Fibroblast of pulmonary artery (primary cell): ENCODE data around the gene C6orf52.
"Not testable (repeated sequence)": the region's sequence is repeated elsewhere in the genome, so short reads cannot be mapped to it uniquely, and the experiment has no call there.

Experiments
- DNase-seq: peaks from one replicate; pipeline ENCODE4 v3.0.0-alpha.2; 2010; ENCODE audit warnings: low read depth
- H3K4me3 ChIP-seq: replicated peaks from 2 replicates; pipeline ENCODE4 v1.5.1; 2011; ENCODE audit warnings: low read depth, mild to moderate bottlenecking, control low read depth, low read length, moderate library complexity
- CTCF ChIP-seq: IDR thresholded peaks from 2 replicates; pipeline ENCODE4 v1.5.1; 2011; ENCODE audit warnings: mild to moderate bottlenecking, control low read depth, low read length, inconsistent platforms; ENCODE audit errors: missing control alignments

The C6orf52 gene

GRCh38 chr6:10662742-10663141 is 31.7 kb downstream of the C6orf52 start:
- no peak overlapping the region for H3K4me3 ChIP-seq
- no peak for TF ChIP-seq CTCF
- no peak for DNase-seq

DNA sequence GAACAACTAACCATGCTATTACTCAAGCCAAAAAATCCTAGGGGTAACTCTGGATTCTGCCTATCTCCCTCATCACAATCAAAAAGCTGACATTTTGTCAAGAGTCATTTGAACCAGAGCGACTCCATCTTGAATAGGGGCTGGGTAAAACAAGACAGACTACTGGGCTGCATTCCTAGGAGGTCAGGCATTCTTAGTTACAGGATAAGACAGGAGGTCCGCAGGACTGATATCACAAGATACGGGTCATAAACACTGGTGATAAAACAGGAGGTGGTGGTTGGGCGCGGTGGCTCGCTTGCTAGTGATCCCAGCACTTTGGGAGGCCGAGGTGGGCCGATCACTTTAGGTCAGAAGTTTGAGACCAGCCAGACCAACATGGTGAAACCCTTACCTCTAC is 32.2 kb downstream of the C6orf52 start:
- H3K4me3 ChIP-seq, result no peak overlapping the region
- no peak for TF ChIP-seq CTCF
- DNase-seq, result no peak

DNA sequence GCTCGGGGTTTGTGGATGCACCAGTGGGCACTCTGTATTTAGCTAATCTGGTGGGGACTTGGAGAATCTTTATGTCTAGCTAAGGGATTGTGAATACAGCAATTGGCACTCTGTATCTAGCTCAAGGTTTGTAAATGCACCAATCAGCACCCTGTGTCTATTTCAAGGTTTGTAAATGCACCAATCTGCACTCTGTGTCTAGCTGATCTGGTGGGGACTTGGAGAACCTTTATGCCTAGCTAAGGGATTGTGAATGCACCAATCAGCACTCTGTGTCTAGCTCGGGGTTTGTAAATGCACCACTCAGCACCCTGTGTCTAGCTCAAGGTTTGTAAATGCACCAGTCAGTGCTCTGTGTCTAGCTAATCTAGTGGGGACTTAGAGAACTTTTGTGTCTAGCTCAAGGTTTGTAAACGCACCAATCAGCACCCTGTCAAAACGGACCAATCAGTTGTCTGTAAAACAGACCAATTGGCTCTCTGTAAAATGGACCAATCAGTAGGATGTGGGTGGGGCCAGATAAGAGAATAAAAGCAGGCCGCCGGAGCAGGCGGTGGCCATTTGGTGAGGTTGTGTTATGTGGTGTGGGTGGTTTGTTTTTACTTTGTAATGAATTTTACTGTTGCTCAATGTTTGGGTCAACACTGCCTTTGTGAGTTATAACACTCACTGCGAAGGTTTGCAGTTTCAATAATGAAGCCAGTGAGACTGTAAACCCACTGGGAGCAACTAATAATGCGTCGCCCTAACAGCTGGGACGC is 33.8 kb downstream of the C6orf52 start:
- not testable (repeated sequence) for H3K4me3 ChIP-seq, DNase-seq

DNA sequence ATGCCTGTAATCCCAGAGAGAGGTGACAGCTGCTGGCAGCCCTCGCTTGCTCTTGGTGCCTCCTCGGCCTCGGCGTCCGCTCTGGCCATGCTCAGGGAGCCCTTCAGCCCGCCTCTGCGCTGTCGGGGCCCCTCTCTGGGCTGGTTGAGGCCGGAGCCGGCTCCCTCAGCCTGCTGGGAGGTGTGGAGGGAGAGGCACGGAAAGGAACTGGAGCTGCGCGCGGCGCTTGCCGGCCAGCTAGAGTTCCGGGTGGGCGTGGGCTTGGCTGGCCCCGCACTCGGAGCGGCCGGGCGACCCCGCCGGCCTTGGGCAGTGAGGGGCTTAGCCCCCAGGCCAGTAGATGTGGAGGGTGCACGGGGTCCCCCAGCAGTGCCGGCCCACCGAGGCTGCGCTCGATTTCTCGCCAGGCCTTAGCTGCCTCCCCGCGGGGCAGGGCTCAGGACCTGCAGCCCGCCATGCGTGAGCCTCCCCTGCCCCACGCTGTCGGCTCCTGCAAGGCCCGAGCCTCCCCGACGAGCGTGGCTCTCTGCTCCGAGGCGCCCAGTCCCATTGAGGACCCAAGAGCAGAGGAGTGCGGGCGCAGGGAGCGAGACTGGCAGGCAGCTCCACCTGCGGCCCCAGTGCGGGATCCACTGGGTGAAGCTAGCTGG is 34.6 kb downstream of the C6orf52 start:
- no peak for DNase-seq
- no peak for TF ChIP-seq CTCF
- peak overlapping the region; percentile 17 for H3K4me3 ChIP-seq

GRCh38 chr6:10658910-10659698 is 35.3 kb downstream of the C6orf52 start:
- no peak for TF ChIP-seq CTCF
- peak overlapping the region; percentile 17 for H3K4me3 ChIP-seq
- DNase-seq, result no peak

DNA sequence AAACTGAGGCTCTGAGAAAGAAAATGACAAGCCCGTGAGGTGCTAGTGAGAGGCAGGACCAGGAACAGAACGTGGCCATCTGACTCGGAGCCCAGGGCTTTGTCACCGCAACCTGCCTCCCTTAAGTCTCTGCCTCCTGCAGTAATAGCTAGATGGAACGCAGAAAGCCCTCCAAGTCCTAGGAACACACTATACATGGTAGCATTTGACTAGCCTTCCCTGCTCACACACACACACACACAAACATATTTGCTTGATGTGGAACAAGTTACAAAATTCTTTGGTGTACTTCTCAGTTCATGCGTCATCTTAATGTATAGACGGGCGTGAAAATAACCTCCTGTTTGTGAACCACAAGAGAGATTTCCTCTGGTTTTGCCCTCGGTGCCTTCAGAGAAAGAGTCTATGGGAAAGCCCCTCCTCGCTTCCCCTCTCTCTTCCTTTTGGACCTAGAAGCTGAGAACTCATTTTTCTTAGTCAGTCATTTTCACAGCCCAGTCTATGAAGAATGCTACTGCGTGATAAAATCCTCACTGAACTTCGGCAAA is 38.8 kb downstream of the C6orf52 start:
- H3K4me3 ChIP-seq, result no peak overlapping the region
- no peak for DNase-seq
- TF ChIP-seq CTCF, result no peak

GRCh38 chr6:10644225-10644624 is 50.2 kb downstream of the C6orf52 start:
- no peak for DNase-seq
- no peak for TF ChIP-seq CTCF
- no peak overlapping the region for H3K4me3 ChIP-seq
